ENCODE data around the gene PLA2G2D. TPM values are rescaled to one million over a fixed set of nuclear protein-coding genes. Genes with fewer than 3 reads are reported as not detected.
A peak's percentile ranks its signal among the peaks of the same experiment; 100 is the strongest.

The PLA2G2D gene
- total RNA-seq, 1 experiment from 2014 or later = not detected

DNA sequence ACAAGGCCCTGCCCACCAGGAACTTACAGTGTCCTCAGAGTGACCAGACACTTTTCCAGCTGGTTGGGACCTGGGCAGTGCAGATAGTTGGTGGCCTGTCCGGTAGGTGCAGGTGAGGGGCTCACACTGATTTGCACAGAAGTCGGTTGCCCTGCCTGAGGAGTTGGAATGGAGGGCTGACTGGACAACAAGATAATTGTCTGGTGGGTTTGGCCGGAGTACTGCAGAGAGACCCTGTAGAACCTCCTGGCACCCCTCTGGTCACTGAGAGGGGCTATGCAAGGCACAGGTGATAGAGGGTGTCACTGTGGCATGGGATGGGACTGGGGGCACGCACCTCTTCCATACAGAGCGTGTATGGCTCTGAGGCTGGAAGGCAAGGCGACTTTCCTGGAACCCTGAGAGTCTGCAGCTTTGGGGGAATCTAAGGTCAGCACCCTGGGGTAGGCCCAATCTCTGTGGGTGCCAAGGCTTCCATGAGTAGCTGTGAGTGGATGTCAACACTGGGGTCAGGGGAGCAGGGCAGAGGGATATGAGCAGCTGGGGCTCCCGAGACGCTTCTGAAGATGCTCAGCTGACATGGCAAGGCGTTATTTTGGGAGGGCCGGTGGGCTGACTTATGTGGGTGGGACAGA, 7.6 kb upstream of the PLA2G2D start:
- Histone ChIP-seq H3K27me3 (no peaks in the 10 kb centered on the region), H3K4me3 (no peak overlapping the region), H3K9me3 (peaks cover 2% of the 10 kb centered on the region), H3K36me3 (no peaks in the 10 kb centered on the region)
- no peak for DNase-seq

DNA sequence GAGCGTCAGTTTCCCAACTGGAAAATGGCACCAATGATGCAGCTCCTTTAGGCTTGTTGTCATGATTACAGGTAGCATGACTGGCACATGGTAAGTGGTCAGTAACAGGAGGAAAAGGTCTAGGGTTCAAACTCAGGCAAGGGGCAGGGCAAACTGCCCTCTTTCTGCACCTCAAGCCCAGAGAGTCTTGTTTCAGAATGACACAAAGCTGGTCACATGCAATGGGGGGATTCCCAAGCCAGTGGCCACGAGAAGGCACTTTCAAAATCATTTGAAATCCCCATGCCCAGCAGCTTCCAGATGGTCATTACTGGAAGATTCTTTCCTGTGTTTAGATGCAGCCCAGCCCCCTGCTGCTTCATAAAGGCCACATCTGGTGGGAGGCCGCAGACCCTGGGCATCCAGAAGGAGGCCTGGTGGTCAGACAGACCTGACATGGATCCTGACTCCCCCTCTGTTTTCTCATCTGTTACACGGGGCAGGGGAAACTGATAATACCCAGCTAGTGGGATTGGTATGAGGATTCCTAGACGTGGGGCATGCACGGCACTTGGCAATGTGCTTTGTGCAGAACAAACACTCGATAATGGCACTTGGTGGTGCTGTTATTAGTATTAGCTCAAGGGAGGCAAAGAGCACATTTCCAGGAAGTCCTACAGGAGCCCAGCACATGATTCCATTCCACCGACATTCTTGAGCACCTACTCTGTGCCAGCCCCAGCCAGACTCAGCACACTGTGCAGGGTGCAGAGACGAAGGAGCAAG, 6.9 kb upstream of the PLA2G2D start:
- Histone ChIP-seq H3K27me3 (no peaks in the 10 kb centered on the region), H3K4me3 (no peak overlapping the region), H3K36me3 (no peaks in the 10 kb centered on the region), H3K9me3 (peaks cover 2% of the 10 kb centered on the region)
- no peak for DNase-seq

DNA sequence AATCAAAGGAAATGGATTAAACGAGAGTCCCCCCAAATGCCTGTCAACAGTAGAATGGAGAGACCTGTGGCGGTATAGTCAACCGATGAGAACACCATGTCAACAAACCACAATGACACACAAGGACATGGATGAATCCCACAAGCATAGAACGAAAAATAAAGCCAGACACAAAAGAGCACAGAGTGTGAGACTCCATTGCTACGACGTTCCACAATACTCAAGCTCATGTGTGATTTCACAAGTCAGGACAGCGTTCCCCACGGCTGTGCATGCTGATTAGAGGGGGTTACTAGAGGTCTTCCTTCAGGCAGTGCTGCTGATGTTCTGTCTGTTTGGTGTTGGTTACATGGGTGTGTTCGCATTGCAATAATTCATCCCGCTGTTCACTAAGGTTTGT, 5.8 kb upstream of the PLA2G2D start:
- Histone ChIP-seq H3K27me3 (no peaks in the 10 kb centered on the region), H3K9me3 (peaks cover 2% of the 10 kb centered on the region), H3K36me3 (no peaks in the 10 kb centered on the region), H3K4me3 (no peak overlapping the region)
- no peak for DNase-seq

DNA sequence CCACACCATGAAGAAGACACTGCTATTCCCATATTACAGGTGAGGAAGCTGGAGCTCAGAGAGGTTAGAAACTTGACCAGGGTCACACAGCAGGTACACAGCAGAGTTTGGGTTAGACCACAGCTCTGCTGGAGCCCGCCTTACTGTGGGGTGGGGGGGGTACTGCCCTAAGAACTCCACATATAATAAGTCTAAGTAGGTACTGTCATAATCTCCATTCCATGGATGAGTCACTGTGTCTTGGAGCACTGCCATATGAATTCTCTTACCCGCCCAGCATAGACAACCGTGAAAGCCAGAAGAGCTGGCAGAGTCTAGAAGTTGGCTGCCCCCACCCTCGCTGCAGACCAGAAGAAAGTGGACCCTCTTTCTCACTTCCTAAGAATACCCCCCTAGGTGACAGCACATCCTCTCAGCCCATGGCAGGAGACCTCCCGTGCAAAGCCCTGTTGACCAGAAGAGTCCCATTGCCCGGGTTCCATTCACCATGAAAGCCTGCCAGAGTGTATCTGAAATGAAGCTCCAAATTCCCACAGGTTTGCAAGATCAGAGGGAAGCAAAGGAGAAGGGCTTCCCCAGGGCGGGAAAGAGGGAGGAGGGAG, 5.2 kb upstream of the PLA2G2D start:
- Histone ChIP-seq H3K9me3 (no peaks in the 10 kb centered on the region; the same call in 1 of the 2 replicates), H3K4me3 (no peak overlapping the region)
- peak; percentile 79 for DNase-seq

DNA sequence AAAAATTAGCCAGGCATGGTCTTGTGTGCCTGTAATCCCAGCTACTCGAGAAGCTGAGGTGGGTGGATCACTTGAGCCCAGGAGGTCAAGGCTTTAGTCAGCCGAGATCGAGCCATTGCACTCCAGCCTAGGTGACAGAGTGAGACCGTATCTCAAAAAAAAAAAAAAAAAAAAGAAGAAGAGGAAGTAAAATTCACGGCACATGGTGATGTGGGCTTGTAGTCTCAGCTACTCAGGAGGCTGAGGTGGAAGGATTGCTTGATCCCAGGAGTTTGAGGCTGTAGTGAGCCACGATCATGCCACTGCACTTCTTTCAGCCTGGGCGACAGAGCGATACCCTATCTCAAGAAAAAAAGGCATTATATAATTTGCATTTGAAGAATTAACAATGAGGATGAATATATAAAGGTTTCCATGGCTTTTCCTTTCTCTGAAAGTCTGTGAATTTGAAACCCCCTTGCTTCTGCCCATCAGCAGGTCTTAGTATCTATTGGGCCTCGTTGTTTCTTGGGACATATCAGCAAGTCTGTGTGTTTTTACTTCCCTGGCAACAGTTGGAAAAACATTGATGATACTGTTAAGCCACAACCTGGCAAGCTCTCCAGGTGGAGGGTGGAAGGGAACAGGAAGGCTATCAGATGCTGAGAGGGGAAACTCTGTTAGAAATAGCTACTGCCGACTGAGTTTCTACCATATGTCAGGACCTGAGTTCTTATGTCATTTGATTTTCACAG, 4.6 kb upstream of the PLA2G2D start:
- no peak for DNase-seq
- no peaks in the 10 kb centered on the region for H3K36me3 ChIP-seq
- no peaks in the 10 kb centered on the region for H3K9me3 ChIP-seq
- no peak overlapping the region for H3K4me3 ChIP-seq
- H3K27me3 ChIP-seq = no peaks in the 10 kb centered on the region

More for the DNA sequence above, 5.2 kb upstream of the PLA2G2D start:
- no peaks in the 10 kb centered on the region for H3K36me3 ChIP-seq
- no peaks in the 10 kb centered on the region for H3K27me3 ChIP-seq

DNA sequence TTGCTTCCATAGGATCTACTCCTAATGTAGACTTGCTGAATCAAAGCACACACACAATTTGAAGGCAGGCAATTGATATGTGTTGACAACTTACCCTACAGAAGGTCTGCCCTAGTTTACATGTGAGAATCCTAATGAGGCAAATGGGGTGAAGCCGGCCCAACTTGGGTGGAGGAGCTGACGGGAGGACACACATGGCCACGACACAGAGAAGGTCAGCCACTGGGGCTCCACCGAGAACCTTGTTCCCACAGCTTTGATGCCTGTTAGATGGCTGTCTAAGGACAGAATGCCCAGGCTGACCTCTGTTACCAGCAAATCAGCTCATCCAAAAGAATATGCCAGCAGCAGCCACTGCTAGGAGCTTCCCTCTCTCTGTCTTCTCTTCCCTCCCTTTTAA, 1.5 kb upstream of the PLA2G2D start:
- Histone ChIP-seq H3K4me3 (no peak overlapping the region), H3K36me3 (no peaks in the 10 kb centered on the region), H3K27me3 (no peaks in the 10 kb centered on the region), H3K9me3 (no peaks in the 10 kb centered on the region)
- no peak for DNase-seq

DNA sequence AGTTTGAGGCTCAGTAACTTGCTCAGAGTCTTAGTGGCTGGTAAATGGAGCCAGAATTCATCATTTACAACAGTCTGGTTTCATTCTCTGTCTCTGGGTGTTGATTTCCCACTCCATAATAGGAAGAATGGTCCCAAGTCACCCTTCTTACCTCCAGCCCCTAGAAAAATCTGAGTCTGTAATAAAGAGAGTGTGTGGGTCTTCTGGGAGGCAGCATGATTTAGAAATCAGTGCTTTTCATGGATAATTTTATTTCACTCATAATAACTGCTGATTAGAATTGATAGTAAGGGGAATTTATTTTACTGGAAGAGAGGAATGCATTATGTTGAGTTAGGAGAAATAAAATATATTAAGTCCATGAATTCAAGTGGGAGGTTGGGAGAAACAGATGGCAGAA, 2.1 kb downstream of the PLA2G2D start:
- H3K36me3 ChIP-seq = no peaks in the 10 kb centered on the region
- H3K9me3 ChIP-seq = no peaks in the 10 kb centered on the region
- no peak for DNase-seq
- H3K4me3 ChIP-seq = no peak overlapping the region
- H3K27me3 ChIP-seq = no peaks in the 10 kb centered on the region

DNA sequence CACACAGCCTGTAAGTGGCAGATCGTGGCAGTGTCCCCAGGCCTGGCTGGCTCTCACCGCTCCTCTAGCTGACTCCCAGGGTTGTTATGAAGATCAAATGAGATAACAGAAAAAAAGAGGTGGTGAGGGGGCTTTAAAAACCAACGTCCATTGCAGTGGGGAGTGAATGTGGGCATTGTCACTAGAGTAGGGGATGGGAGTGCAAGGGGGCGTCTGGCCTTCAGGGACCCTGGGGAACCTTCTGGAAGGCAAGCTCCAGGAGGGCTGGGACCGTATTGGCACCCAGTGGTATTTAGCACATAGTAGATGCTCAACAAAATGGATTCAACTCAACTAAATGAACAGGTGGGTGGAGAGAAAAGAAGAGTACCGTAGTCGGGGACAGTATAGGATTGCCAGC, 3.4 kb downstream of the PLA2G2D start:
- no peaks in the 10 kb centered on the region for H3K9me3 ChIP-seq
- no peaks in the 10 kb centered on the region for H3K27me3 ChIP-seq
- no peak for DNase-seq
- H3K36me3 ChIP-seq = no peaks in the 10 kb centered on the region
- no peak overlapping the region for H3K4me3 ChIP-seq

DNA sequence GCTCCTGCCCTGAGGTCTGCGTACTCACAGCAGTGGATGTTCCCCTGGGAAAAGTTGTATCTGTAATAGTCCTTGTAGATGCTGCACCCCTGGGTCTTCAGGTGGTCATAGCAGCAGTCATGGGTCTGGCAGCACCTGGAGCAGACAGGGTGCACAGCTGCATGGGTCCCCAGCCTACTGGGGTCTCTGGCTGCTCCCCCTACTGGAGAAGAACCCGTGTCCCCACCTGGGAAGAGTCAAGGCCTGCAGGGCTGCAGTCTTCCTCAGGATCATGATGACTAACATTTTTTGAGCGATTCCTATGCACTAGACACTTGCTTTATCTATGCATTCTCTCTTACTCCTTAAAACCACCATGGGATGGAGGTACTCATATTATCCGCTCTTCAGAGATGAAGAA, 3.9 kb downstream of the PLA2G2D start:
- Histone ChIP-seq H3K27me3 (no peaks in the 10 kb centered on the region), H3K4me3 (no peak overlapping the region), H3K36me3 (no peaks in the 10 kb centered on the region), H3K9me3 (no peaks in the 10 kb centered on the region)
- DNase-seq = no peak

DNA sequence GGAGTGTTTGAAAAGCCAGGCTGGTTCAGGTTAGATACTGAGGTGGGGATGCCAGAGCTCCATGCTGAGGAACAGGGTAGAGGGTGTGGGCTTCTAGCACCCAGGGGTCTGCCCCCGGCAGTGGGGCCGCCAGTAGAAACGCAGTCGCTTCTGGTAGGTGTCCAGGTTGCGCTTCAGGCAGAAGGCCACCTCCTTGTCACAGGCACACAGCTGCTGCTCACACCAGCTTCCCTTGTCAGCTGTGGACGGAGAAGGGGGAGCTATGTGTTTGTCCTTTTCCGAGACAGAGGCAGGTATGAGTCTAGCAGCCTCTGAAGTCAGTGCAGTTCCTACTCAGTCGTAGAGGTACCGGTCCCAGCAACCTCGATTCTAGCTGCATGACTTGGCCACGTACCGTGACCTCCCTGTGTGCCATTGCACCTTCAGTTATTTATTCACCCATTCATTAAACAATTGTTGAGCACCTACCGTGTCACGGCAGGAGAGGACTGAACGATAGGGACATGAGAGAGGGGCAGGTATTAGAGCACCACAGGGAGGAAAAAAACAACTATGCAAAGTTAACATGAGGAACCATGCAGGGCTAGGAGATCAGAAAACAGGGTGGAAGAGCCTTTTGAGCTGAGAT, 5.2 kb downstream of the PLA2G2D start:
- no peaks in the 10 kb centered on the region for H3K9me3 ChIP-seq
- no peak for DNase-seq
- no peaks in the 10 kb centered on the region for H3K36me3 ChIP-seq
- H3K4me3 ChIP-seq = no peak overlapping the region
- H3K27me3 ChIP-seq = no peaks in the 10 kb centered on the region

DNA sequence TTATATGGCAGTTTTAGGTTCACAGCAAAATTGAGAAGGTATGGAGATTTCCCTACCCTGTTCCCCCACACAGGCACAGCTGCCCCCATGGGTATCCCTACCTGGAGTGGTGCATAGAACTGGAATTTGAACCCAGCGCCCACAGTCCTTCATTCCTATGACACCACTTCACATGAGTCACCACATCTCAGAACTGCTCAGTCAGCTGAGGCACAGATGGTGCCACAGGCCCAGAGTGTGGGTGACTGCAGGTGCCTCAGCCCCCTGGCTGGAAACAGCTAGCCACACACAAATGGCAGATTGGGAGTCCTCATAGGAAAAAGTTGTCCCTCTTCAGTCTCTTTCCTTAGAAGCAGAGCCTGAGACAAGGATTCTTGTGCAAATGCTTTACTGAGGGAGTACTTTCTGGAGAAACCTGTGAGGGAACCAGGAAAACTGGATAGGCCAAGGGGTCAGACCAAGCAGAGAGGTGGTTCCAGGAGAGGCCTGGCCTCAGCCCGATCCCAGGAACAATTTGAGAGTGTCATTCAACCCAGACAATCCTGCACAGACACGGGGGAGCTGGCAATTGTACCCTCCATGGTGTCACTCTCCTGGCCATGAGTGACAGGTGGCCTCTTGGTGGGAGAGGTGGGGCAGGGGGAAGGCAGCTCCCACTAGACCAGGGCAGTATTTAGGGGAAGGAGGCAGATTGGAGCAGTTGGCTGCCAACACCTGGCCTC, 6.9 kb downstream of the PLA2G2D start:
- Histone ChIP-seq H3K27me3 (no peaks in the 10 kb centered on the region), H3K9me3 (no peaks in the 10 kb centered on the region), H3K4me3 (no peak overlapping the region), H3K36me3 (no peaks in the 10 kb centered on the region)
- DNase-seq = no peak

DNA sequence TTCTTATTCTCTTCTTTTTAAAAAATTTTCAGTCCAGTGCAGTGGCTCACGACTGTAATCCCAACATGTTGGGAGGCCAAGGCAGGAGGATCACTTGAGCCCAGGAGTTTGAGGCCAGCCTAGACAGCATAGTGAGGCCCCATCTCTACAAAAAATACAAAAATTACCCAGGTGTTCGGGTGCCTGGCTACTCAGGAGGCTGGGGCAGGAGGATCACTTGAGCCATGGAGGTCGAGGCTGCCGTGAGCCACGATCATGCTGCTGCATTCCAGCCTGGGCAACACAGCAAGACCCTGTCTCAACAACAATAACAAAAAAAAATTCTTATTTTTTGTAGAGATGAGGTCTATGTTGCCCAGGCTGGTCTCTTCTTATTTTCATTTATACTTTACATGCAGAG, 7.9 kb downstream of the PLA2G2D start:
- Histone ChIP-seq H3K9me3 (no peaks in the 10 kb centered on the region), H3K36me3 (no peaks in the 10 kb centered on the region), H3K4me3 (no peak overlapping the region), H3K27me3 (no peaks in the 10 kb centered on the region)
- no peak for DNase-seq

DNA sequence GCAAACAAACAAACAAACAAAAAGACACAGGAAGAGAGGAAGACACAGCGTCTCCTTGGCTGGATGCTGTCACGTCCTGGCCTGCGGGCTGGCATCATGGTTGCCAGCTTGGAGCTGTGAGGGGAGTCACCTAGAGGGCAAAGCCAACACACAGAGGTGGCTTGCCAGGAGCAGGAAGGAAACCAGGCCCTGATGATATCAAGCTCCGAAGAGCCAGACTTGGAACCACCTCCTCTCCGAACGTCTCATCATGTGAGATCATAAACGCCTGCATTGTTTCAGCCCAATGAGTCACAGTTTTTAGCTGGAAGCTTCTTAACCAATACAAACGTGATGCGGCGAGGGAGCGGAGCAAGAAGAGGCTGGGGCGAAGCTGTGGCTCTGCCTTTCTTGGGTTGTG, 8.7 kb downstream of the PLA2G2D start:
- peak; percentile 90 for DNase-seq
- H3K27me3 ChIP-seq = no peaks in the 10 kb centered on the region
- no peaks in the 10 kb centered on the region for H3K9me3 ChIP-seq
- no peak overlapping the region for H3K4me3 ChIP-seq
- H3K36me3 ChIP-seq = no peaks in the 10 kb centered on the region

DNA sequence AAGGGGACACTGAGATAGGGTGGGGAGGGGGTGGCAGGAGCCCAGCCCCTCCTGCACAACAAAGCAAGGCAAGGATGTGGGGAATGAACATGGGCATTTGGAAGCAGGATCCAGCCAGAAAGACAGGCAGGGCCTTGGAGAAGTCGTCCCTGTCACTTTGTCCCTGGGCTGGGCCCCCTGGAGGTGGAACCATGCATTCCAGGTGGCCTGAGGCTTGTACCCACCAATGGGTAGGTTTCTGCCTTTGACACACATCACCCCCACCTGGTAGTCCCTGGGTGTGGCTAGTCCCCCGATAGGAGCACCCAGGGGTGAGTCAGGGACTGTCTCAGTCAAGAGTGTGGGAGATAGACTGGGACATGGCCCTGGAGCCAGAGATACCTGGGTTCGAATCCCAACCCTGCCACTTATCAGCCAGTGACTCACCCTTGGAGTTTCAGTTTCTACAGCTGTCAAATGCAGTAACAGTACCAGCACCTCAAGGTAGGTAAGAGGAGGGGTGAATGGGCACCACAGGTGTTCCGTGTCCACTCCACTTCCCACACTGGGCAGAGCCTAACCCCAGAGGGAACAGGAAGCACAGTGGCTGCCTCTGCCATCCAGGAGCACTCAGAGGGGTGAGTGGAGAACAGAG, 10.0 kb downstream of the PLA2G2D start:
- H3K9me3 ChIP-seq = no peaks in the 10 kb centered on the region
- H3K4me3 ChIP-seq = no peak overlapping the region
- no peak for DNase-seq
- H3K36me3 ChIP-seq = no peaks in the 10 kb centered on the region
- no peaks in the 10 kb centered on the region for H3K27me3 ChIP-seq

DNA sequence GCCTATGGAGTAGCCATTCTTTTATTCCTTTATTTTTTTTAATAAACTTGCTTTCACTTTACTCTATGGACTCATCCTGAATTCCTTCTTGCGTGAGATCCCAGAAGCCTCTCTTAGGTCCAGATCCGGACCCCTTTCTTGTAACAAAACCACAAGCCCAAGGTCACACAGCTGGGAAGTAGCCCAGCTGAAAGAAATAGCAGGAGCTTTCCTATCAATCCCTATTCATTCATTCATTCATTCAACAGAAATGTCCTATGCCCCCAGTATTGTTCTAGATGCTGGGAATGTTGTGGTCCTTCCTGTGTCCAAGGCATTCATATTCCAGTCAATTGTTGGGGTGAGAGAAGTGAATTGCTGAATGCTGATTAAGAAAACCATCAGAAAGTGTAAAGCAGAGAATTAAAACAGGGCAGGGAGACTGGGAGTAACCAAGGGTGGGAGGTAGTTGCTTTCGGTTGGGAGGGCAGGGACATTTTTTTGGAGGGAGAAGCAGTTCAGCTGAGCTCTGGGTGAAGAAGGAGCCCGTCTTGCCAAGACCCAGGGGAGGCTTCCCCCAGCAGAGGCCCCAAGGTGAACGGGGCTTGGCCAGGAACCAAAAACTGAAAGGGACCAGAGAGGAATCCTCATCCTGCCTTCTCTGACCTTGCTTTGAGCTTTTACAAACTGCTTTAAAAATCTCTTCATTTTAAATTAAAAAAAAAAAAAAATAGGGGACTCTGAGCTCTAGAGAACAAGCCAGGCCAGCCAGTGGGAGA, 10.8 kb downstream of the PLA2G2D start:
- Histone ChIP-seq H3K36me3 (no peaks in the 10 kb centered on the region), H3K4me3 (no peak overlapping the region), H3K9me3 (no peaks in the 10 kb centered on the region), H3K27me3 (no peaks in the 10 kb centered on the region)
- no peak for DNase-seq
